GM19438 (cell line): Measurements from ENCODE around the gene HELB.

Experiments used
- ATAC-seq: cut with Tn5 transposase; IDR thresholded peaks from one replicate; pipeline ENCODE4 v1.9.1; 2021; ENCODE audit warnings: low read depth; ENCODE audit not compliant: unreplicated experiment

The HELB gene

GRCh38 chr12:66301944-66302826 lies at the start of gene HELB:
Gene HELB (plus strand): TSS chr12:66302493. CDS start chr12:66302604, 111 bp downstream.
- peak; percentile 87 for ATAC-seq

GRCh38 chr12:66252771-66253170 lies 49.5 kb upstream of the HELB start:
- no peak for ATAC-seq

GRCh38 chr12:66255737-66256136 lies 46.6 kb upstream of the HELB start:
- no peak for ATAC-seq

- no peak for ATAC-seq
These were observed 44.3 kb upstream of the HELB start for GRCh38 chr12:66258011-66258410.

GRCh38 chr12:66262737-66263136 lies 39.6 kb upstream of the HELB start:
- no peak for ATAC-seq

- ATAC-seq: no peak
These were observed 33.7 kb upstream of the HELB start for GRCh38 chr12:66268562-66268961.

GRCh38 chr12:66269142-66269541 lies 33.2 kb upstream of the HELB start:
- no peak for ATAC-seq

GRCh38 chr12:66269757-66270383 lies 32.4 kb upstream of the HELB start:
- no peak for ATAC-seq

GRCh38 chr12:66270613-66271012 lies 31.7 kb upstream of the HELB start:
- ATAC-seq: no peak

- ATAC-seq: no peak
These were observed 29.6 kb upstream of the HELB start for GRCh38 chr12:66272650-66273049.

- no peak for ATAC-seq
These were observed 29.1 kb upstream of the HELB start for GRCh38 chr12:66273147-66273546.

- no peak for ATAC-seq
These were observed 27.3 kb upstream of the HELB start for GRCh38 chr12:66275040-66275439.

- ATAC-seq: no peak
These were observed 23.1 kb upstream of the HELB start for GRCh38 chr12:66279123-66279712.

- no peak for ATAC-seq
These were observed 21.7 kb upstream of the HELB start for GRCh38 chr12:66280561-66280960.

GRCh38 chr12:66282244-66282643 lies 20.0 kb upstream of the HELB start:
- no peak for ATAC-seq

- ATAC-seq: no peak
These were observed 15.0 kb upstream of the HELB start for GRCh38 chr12:66287275-66287674.

- ATAC-seq: no peak
These were observed 14.2 kb upstream of the HELB start for GRCh38 chr12:66288121-66288520.

GRCh38 chr12:66289485-66289884 lies 12.8 kb upstream of the HELB start:
- no peak for ATAC-seq

GRCh38 chr12:66290716-66291200 lies 11.5 kb upstream of the HELB start:
- no peak for ATAC-seq

- ATAC-seq: no peak
These were observed 6.1 kb upstream of the HELB start for GRCh38 chr12:66296176-66296683.

- ATAC-seq: no peak
These were observed 5.2 kb upstream of the HELB start for GRCh38 chr12:66297080-66297479.
